GM19468 (cell line): Measurements from ENCODE around the gene KLHL5.

Experiments
- ATAC-seq: cut with Tn5 transposase; IDR thresholded peaks from one replicate; pipeline ENCODE4 v1.9.1; 2021; ENCODE audit warnings: mild to moderate bottlenecking, moderate library complexity, moderate number of reproducible peaks; ENCODE audit not compliant: unreplicated experiment; ENCODE audit errors: extremely low read depth

The KLHL5 gene

DNA sequence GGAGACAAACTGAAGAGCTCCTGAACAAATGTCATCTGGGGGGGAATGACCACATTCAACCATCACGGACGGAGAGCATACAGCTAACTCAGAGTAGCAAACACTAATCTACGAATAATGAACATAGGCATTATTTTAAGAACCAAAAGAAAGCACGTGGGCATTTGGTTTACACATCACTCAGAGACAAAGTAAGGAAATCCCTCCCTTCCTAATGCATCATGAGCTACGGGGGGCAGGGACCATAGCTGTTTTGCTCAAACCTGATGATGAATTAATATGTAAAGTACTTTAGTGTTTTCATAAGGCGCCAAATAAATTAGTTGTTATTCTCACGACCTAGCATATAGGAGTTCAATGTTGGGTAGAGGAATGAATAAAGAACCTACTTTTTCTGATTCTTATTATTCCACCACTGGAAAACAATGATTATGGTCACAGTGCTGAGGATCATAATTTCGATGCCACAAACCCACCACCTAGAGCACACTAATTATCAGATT lies 18.1 kb upstream of the KLHL5 start:
- ATAC-seq = no peak

DNA sequence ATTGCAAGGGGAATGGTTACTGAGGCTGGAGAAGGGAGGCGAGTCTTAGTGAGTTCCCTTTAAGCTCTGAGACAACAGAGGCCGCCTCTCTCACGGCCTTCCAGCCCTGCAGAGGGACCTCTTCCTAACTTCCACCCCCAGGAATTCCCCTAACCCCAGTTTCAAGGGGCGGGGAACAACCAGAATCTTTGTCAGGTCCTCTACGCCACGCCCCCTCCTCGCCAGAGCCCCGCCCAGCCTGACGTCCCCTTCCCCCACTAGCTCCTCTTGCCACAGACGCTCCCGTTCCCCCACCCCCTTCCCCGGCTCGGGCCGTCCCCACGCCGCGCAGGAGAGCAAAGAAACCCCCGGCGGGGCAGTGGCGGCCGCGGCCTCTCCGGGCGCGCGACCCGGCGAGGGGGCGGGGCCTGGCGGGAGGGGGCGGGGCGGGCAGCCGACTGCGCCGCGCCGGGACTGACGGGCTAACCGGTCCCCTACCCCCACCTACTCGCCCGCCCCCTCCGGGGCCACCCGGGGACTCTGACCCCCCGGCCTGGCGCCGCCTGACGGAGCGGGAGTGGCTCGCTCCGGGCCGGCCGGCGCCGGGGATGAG lies 17.6 kb upstream of the KLHL5 start:
- ATAC-seq = peak; percentile 41

DNA sequence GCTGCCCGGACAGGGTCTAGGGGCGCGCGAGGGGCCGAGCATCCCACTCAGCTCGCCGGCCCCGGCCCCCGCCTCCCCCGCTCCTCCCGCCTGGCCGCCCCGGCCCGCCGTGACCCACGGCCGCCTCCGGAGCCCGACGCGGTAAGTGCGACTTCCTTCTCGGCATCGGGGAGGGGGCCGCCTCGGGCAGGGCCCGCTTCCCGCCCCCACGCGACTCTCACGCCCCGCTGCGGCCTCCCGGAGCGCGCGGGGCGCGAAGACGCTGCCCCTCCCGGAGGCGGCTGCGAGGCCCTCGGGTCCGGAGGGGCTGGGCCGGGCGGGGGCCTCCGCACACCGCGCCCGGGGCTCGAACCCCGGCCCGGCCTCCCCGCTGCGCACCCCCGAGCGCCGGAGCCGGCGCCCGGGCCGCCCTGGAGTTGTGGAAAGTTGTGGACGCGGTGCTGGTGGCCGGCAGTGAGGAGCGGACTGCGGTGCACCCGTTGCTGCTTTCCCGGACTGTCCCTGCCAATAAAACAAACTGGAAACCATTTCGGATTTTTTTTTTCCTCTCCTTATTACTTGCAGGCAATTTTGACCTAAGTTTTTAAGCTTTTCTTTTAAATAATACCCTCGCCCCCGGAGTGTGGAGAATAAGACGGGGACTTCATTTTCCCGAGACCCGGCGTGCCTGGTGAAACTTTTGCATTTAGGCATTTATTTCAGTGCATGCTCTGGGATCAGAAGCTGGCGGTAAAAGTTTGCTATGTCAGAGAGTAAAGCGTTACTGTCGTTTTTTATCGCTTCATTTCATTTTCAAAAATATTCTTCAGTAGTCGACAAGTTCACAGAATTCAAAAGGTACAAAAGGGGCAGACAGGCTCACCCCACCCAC lies 16.8 kb upstream of the KLHL5 start:
- ATAC-seq = no peak

DNA sequence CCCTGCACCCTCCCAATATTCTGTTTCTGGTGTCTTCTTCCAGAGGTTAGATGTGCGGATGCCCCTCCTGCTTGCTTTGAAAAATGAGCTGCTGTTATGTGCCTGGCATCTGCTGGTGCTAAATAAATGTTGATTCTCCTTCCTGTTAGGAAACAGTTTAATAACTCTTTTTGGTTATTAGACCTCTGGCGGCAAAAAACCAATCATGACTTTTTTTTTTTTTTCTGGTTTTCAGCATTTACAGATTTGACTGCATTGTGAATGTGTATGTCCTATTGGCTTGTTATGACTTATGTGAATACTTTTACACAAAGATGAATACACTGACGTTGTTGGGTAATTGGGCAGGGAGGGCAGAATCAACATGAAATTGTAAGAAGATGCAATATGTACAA lies 16.2 kb upstream of the KLHL5 start:
- no peak for ATAC-seq

DNA sequence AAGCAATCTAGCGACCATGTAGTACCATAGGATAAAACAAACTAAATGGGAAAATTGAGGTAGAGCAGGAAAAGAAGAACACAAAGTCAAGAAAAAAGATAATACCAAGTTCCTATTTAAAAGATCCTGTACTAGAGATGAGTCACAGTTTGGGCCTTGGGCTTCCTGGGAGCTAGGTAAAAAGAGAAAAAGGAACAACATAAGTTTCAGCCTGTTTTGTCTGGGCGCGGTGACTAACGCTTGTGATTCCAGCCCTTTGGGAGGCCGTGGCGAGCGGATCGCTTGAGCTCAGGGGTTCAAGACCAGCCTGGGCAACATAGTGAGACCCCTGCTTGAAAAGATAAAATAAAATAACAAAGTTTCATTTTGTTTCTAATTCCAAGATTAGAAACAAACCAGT lies 15.8 kb upstream of the KLHL5 start:
- ATAC-seq = no peak

DNA sequence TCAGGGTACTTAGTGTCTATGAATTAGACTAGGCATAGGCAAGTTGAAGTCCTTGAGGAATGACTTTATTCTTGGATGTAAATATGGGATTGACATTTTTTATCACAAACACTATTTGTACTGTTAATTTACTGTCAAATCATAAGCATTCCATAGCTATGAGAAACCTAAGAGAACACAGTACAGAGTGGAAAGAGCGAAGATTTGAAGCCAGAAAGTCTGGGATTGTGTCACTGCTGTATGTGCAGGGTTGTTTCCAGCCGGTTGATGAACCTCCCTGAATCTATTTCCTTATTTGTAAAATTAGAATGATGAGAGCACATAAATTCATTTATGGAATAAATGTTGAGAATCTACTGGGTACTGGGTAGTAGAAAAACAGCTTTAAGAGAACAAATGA lies 14.4 kb upstream of the KLHL5 start:
- no peak for ATAC-seq

DNA sequence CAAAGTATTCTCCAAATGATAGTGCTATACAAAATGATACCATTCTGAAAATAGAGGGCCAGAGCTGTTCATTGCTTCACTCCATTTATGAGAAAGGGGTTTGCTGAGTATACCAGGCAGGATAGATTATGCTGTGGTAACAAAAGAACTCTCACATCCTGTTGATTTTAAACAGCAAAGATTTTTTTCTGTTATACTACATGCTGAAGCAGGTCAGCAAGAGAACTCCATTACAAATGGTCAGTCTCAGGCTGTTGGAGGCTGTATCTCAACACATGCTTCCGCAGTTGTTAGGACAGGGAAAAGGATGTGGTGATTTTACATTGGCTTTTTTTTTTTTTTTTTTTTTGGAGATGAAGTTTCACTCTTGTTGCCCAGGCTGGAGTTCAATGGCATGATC lies 13.7 kb upstream of the KLHL5 start:
- ATAC-seq = no peak

DNA sequence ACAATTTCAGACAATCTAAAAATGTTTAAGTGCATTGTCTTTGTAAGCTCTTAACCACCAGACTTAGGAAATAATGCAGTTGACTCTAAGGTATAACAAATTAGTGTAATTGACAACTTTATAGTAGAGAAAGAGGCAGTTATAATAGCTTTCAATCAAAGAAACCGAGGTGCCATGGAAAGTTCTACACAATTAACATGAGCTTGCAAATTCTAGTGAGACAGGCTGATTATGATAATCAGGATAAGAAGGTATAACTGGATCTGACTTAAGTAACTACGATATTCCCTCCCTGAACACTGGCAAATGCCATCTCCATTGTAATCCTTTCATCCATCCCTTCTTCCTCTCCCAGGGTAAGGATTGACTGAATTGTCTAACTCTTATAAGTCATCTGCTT lies 11.4 kb upstream of the KLHL5 start:
- no peak for ATAC-seq

DNA sequence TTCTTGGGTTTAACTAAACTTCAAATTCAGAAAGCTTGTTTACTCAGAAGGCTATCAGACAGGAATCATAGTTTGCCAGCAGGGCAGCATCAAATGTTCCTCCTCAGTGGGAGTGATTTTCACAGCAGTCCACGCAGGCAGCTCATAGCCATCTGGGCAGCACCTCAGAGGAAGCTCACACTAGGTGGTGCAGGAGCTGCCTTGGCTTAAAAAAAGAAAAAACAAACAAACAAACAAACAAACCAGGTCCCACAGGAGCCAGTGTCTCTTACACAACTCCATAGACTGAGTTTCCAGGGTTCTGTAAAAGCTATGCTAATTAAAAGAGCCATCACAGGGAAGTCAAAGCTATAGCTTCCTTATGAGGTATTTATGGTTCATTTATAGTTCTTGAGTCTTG lies 10.5 kb upstream of the KLHL5 start:
- ATAC-seq = no peak

DNA sequence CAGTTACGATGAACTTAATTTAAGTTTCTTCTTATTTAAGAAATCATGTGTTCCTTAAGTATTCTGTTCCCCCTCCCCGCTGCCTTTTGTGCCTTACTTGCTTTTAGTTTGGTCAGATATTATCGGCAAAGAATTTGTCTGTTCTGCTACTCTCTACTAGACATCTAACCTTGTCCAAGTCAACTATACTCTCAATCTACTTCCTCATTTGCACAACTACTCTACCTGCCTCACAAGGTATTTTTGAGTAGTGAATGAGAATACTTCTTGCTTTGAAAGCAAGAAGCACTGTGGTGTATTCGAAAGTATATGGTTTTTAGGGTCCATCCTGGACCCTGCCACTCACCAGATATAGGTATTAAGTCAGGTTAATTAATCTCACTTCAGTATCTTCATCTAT lies 8.0 kb upstream of the KLHL5 start:
- no peak for ATAC-seq

DNA sequence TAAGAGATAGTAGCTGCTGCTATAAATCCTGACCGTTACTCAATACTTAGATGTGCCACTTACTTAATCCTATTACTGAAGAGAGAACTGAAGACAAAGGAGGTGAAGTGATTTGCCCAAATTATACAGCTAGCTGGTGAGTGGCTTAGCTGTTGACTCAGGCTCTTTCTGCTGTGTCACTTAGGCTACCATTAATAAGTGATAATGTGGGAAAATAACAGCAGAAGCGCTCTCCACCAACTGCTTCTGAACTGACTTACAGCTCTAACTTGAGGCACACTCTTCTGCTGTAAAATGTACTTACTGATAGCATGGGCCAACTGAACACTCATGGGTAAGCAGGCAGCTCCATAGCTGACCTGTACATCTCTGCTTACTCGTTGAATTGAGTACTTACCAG lies 7.5 kb upstream of the KLHL5 start:
- ATAC-seq = no peak

DNA sequence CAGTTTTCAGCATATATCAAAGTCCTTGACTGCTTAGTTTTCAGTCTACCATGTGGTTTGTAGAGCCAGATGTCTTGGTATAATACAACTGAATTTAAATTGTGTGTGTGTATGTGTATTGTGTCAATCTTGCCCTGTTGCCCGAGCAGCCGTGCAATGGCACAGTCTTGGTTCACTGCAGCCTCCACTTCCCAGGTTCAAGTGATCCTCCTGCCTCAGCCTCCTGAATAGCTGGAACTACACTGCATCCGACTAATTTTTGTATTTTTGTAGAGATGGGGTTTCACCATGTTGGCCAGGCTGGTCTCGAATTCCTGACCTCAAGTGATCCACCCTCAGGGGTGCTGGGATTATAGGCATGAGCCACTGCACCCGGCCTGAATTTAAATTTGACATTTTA lies 6.0 kb upstream of the KLHL5 start:
- ATAC-seq = no peak

DNA sequence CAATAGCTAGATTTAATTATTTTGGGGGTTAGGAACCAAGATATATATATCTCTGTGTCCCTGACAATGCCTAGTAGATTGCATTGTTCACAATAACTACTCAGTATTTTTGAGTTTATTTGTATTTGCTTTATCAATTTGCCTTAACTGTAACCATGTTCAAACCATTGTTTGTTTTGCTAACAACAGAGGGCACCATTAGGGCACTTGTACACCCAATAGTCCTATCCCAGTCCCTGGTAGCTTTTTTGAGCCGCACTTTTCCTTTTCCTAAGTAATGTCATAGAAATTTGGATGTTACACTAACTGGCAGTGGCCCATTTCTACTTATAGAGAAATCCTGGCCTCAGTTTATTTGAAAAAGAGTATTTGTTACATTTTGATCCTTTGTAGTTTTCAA lies 575 bp upstream of the KLHL5 start:
- ATAC-seq = no peak

DNA sequence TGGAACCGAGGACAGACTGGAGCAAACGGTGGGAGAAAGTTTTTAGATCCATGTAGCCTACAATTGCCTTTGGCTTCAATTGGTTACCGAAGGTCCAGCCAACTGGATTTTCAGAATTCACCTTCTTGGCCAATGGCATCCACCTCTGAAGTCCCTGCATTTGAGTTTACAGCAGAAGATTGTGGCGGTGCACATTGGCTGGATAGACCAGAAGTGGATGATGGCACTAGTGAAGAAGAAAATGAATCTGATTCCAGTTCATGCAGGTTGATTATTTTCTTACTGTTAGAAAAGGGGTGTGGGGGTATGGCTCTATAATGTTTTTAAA lies 702 bp downstream of the KLHL5 start:
- ATAC-seq = no peak

DNA sequence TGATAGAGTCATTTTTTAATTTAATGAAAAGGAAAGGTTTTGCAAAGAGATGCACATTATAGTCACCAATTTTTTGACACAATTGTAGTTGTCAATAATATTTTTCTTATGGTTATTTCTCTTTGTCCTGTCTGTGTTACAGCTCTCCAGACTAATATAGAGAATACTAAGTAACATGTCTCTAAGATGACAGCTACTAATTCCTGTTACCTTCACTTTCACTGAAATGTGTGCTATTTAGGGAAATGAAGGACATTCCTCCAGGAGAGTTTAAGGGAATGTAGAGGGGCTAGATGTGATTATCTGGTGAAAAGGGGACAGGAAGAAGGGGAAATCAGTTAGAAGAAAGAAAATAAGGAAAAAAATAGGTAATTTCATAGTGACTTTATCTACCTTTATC lies 1.4 kb downstream of the KLHL5 start:
- no peak for ATAC-seq

DNA sequence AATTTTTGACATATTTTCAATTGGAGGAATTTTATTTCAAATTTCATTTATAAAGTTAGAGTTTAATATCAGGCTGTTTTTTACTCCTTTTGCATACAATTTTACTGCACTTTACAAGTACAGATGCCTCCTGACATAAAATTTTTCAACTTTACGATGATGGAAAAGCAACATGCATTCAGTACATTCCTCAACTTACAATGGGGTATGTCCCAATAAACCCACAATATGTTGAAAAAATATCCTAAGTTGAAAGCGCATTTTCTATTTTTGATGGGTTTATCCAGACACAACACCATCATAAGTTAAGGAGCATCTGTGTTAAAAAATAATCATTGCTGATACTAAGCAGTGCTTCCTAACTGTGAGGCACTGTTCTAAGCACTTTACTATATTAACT lies 4.3 kb downstream of the KLHL5 start:
- no peak for ATAC-seq

DNA sequence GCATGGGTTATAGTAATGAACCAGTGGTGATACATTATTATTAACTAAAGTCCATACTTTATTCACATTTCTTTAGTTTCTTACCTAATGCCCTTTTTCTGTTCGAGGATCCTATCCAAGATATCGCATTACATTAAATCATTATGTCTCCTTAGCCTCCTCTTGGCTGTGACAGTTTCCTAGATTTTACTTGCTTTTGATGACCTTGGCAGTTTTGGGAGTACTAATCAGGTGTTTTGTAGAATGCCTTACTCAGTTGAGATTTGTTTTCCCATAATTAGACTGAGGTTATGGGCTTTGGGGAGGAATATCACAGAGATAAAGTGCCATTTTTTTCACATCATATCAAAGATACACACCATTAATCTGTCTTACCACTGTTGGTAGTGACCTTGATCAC lies 5.0 kb downstream of the KLHL5 start:
- ATAC-seq = no peak

DNA sequence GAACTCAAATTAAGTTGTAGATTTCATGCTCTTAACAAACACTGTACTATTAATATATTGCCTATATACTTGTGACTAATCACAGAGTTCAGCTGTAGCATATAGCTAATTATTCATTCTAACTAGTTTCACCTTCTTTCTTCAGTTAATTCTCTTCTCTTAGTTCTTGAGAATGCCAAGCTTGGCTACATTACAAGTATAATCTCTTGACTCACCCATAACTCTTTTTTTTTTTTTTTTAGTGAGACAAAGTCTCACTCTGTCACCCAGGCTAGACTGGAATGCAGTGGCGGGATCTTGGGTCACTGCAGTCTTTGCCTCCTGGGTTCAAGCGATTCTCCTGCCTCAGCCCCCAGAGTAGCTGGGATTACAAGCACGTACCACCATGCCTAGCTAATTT lies 5.4 kb downstream of the KLHL5 start:
- no peak for ATAC-seq

DNA sequence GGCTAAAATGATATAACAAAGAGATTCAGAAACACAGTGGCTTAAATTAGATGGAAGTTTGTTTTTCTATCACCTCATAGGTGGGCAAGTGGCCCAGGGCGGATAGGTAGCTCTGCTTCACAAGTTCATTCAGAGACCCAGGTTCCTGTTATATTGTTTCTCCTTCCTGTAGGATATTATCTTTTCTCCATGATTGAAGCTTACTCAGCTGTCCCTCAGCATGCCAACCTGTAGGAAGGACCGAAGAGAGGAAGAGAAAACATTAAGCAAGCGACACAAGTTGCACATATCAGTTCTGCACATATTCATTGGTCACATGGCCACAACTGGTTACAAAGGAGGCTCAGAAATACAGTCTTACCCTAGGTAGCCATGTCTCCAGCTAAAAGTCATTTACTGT lies 6.9 kb downstream of the KLHL5 start:
- no peak for ATAC-seq

DNA sequence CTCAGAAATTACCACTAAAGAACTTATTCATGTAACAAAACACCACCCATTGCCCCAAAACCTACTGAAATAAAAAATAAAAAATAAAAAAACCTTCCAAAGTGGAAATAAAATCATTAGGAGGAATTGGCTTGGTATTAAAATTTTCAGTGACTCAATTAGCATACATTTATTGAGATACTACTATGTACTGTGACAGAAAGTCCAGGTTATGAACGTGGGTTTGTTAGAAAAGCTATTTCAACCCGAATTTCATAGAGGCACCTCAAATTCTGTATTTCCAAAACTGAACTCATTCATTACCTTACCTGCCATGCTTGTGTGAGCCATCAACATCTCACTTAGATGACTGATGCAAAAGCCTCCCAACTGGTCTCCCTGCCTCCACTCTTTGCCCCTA lies 16.8 kb downstream of the KLHL5 start:
- ATAC-seq = no peak

DNA sequence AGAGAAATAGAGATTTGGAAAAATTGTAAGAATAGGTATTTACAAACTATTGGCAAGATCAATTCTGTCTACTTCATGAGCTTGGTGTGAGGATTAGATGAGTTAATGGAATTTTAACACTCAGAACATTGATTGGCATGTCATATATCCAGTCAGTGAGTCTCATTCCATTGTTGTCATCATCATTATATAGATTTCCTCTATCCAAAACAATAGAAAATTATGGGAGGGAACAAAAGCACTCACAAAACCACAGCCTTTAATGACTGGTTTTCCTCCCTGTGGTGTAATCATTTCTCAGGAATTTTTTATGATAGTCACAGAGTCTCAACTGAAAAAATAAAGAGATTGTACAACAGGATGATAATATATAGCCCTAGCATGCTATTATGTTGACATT lies 21.1 kb downstream of the KLHL5 start:
- no peak for ATAC-seq

DNA sequence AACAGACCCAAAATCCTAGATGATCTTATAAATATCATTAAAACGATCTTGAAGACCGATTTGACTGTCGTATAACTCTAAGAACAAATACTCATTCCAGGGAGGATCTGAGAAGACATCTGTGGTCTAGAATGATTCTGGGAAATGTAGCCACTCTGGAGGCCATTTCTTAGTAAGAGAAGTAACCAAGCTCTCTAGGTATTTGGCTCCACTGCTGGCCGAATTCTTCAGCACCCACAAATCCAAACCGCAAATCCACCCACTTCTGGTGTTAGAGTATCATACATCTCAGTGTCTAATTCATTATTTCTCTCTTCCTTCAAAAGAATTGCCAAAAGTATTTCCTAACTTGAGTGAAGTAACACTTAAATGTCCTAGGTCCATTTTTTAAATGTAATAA lies 23.9 kb downstream of the KLHL5 start:
- ATAC-seq = no peak
